ENCODE results near the gene IFI30. TPM values are rescaled to one million over a fixed set of nuclear protein-coding genes. Genes with fewer than 3 reads are reported as not detected.

The IFI30 gene
- total RNA-seq, 1 experiment from 2014 or later = 69.6 TPM

GRCh38 chr19:18171605-18172327, 1.8 kb upstream of the IFI30 start:
- DNase-seq (ENCODE audit: low read depth) = no peak

- DNase-seq (ENCODE audit: low read depth) = no peak
Measured at GRCh38 chr19:18172331-18173053, 1.1 kb upstream of the IFI30 start.

GRCh38 chr19:18173054-18173571, 500 bp upstream of the IFI30 start:
- DNase-seq (ENCODE audit: low read depth) = no peak

GRCh38 chr19:18174983-18175382, 1.4 kb downstream of the IFI30 start:
- no peak for DNase-seq (ENCODE audit: low read depth)

- DNase-seq (ENCODE audit: low read depth) = no peak
Measured at GRCh38 chr19:18176367-18177310, 3.0 kb downstream of the IFI30 start.

GRCh38 chr19:18179957-18180356, 6.3 kb downstream of the IFI30 start:
- DNase-seq (ENCODE audit: low read depth) = no peak

GRCh38 chr19:18183529-18183928, 9.9 kb downstream of the IFI30 start:
- DNase-seq (ENCODE audit: low read depth) = no peak

GRCh38 chr19:18185538-18185937, 11.9 kb downstream of the IFI30 start:
- DNase-seq (ENCODE audit: low read depth) = no peak

- no peak for DNase-seq (ENCODE audit: low read depth)
Measured at GRCh38 chr19:18190278-18190677, 16.7 kb downstream of the IFI30 start.

- no peak for DNase-seq (ENCODE audit: low read depth)
Measured at GRCh38 chr19:18191640-18192062, 18.0 kb downstream of the IFI30 start.

GRCh38 chr19:18192673-18193387, 19.2 kb downstream of the IFI30 start, which contains the start of gene MPV17L2:
TSS of gene MPV17L2 (plus strand) at chr19:18193218. CDS start at chr19:18193282, 64 bp downstream.
- DNase-seq (ENCODE audit: low read depth) = peak; percentile 100

GRCh38 chr19:18193388-18194180, 20.0 kb downstream of the IFI30 start:
- DNase-seq (ENCODE audit: low read depth) = no peak

GRCh38 chr19:18194181-18194530, 20.5 kb downstream of the IFI30 start:
- no peak for DNase-seq (ENCODE audit: low read depth)

GRCh38 chr19:18194554-18195238, 21.1 kb downstream of the IFI30 start:
- peak; percentile 64 for DNase-seq (ENCODE audit: low read depth)

GRCh38 chr19:18196511-18196845, 22.9 kb downstream of the IFI30 start:
- no peak for DNase-seq (ENCODE audit: low read depth)

GRCh38 chr19:18197306-18197705, 23.7 kb downstream of the IFI30 start:
- DNase-seq (ENCODE audit: low read depth) = no peak

- DNase-seq (ENCODE audit: low read depth) = no peak
Measured at GRCh38 chr19:18197941-18198340, 24.3 kb downstream of the IFI30 start.

GRCh38 chr19:18198374-18198773, 24.8 kb downstream of the IFI30 start:
- DNase-seq (ENCODE audit: low read depth) = no peak

- no peak for DNase-seq (ENCODE audit: low read depth)
Measured at GRCh38 chr19:18202397-18202777, 28.8 kb downstream of the IFI30 start.
